Left ventricle myocardium inferior (tissue), 1 donor: ENCODE results near the gene NAP1L4. TPM values are rescaled to one million over a fixed set of nuclear protein-coding genes. Genes with fewer than 3 reads are reported as not detected.

Experiments used
- DNase-seq: peaks from one replicate; pipeline ENCODE4 v3.0.0-alpha.2; 2020
- H3K27ac ChIP-seq: fragments of 200-600 bp; replicated peaks from 2 replicates; pipeline ENCODE4 v1.8.0; 2021
- H3K27me3 ChIP-seq: fragments of 200-600 bp; 2 replicates; pipeline ENCODE4 v1.8.0; 2021; ENCODE audit warnings: low read depth
- H3K36me3 ChIP-seq: fragments of 200-600 bp; 2 replicates; pipeline ENCODE4 v1.8.0; 2021
- H3K4me1 ChIP-seq: fragments of 200-600 bp; 2 replicates; pipeline ENCODE4 v1.8.0; 2021
- H3K4me3 ChIP-seq: fragments of 200-600 bp; 2 replicates; pipeline ENCODE4 v1.8.0; 2021; ENCODE audit warnings: mild to moderate bottlenecking, moderate library complexity
- H3K9me3 ChIP-seq: fragments of 200-600 bp; replicated peaks from 2 replicates; pipeline ENCODE4 v1.8.0; 2021
- CTCF ChIP-seq: fragments of 200-600 bp; IDR thresholded peaks from 2 replicates; pipeline ENCODE4 v1.8.0; 2021; ENCODE audit warnings: antibody characterized with exemption, mild to moderate bottlenecking, borderline replicate concordance
- intact Hi-C: fragments of 100-400 bp; cut with micrococcal nuclease; formaldehyde crosslinking; loops from one replicate; pipeline ENCODE4 v1.11.0; 2022
- total RNA-seq: library from RNA; stranded (reverse); fragmentation: NEBNext Ultra II Directional; extraction: Animal tissue kit (Norgen Biotek cat#: 25700); gene quantifications from one replicate; pipeline ENCODE4 v1.2.1, GENCODE V29; 2021
- donor health status: DM: no; HTN: yes; CAD: no; lungs with severe emphysema.

Gene NAP1L4
- total RNA-seq, 1 donor from 2014 or later: 175 TPM

- no peak overlapping the region for H3K27ac ChIP-seq
Observed at GRCh38 chr11:2927851-2928604, 64.1 kb downstream of the NAP1L4 start.

GRCh38 chr11:2927121-2927800 is 64.9 kb downstream of the NAP1L4 start:
- Histone ChIP-seq H3K4me3 (no peak overlapping the region), H3K36me3 (no peaks in the 10 kb centered on the region), H3K27ac (no peak overlapping the region), H3K4me1 (peaks cover 30% of the 10 kb centered on the region), H3K27me3 (peaks cover 79% of the 10 kb centered on the region), H3K9me3 (no peaks in the 10 kb centered on the region)
- intact Hi-C loops: no loop called here
- DNase-seq: peak; percentile 6
- no peak for TF ChIP-seq CTCF

More at GRCh38 chr11:2927851-2928604, 64.1 kb downstream of the NAP1L4 start:
- no peaks in the 10 kb centered on the region for H3K9me3 ChIP-seq
- DNase-seq: peak; percentile 8
- TF ChIP-seq CTCF: no peak
- intact Hi-C loops: no loop called here
- peaks cover 81% of the 10 kb centered on the region for H3K27me3 ChIP-seq
- peak overlapping the region; percentile 68 for H3K4me3 ChIP-seq
- peaks cover 30% of the 10 kb centered on the region for H3K4me1 ChIP-seq
- no peaks in the 10 kb centered on the region for H3K36me3 ChIP-seq

- intact Hi-C loops: no loop called here
- Histone ChIP-seq H3K27ac (no peak overlapping the region), H3K4me3 (no peak overlapping the region), H3K9me3 (no peaks in the 10 kb centered on the region), H3K27me3 (peaks cover 79% of the 10 kb centered on the region), H3K4me1 (peaks cover 30% of the 10 kb centered on the region), H3K36me3 (no peaks in the 10 kb centered on the region)
- no peak for TF ChIP-seq CTCF
- DNase-seq: no peak
Observed at GRCh38 chr11:2926611-2927051, 65.5 kb downstream of the NAP1L4 start.

GRCh38 chr11:2924821-2925675 is 67.1 kb downstream of the NAP1L4 start:
- Histone ChIP-seq H3K4me3 (no peak overlapping the region), H3K36me3 (no peaks in the 10 kb centered on the region), H3K4me1 (peaks cover 25% of the 10 kb centered on the region), H3K27me3 (peaks cover 63% of the 10 kb centered on the region), H3K27ac (no peak overlapping the region), H3K9me3 (no peaks in the 10 kb centered on the region)
- no peak for TF ChIP-seq CTCF
- intact Hi-C loops: no loop called here
- DNase-seq: no peak

- intact Hi-C loops: no loop called here
- H3K36me3 ChIP-seq: no peaks in the 10 kb centered on the region
- DNase-seq: no peak
- H3K9me3 ChIP-seq: no peaks in the 10 kb centered on the region
- no peak overlapping the region for H3K27ac ChIP-seq
- H3K4me3 ChIP-seq: no peak overlapping the region
- peaks cover 56% of the 10 kb centered on the region for H3K27me3 ChIP-seq
- peaks cover 20% of the 10 kb centered on the region for H3K4me1 ChIP-seq
- no peak for TF ChIP-seq CTCF
Observed at GRCh38 chr11:2924381-2924780, 67.7 kb downstream of the NAP1L4 start.
